Esophagus squamous epithelium (tissue), 4 donors: ENCODE results near the gene NR1I3.
A peak's percentile ranks its signal among the peaks of the same experiment; 100 is the strongest.

Experiments used
- POLR2A ChIP-seq, 4 donors: fragments of 450-650 bp; IDR thresholded peaks; one replicate each; pipeline ENCODE4 v1.6.1; 2017; ENCODE audit warnings: antibody characterized with exemption in 4 of 4, mild to moderate bottlenecking in 4 of 4, moderate library complexity in 3 of 4
- TF ChIP-seq, protein P1 (sequence below), 6 experiments: fragments of 450-650 bp in 4 of 6; fragments of 200-600 bp in 2 of 6; sonication (generic) in 2 of 6; IDR thresholded peaks; one replicate each; pipeline ENCODE4 v1.5.1; 2016 to 2019; ENCODE audit warnings: antibody characterized with exemption in 6 of 6, mild to moderate bottlenecking in 4 of 6, moderate library complexity in 4 of 6

- TF ChIP-seq, protein P1, sequence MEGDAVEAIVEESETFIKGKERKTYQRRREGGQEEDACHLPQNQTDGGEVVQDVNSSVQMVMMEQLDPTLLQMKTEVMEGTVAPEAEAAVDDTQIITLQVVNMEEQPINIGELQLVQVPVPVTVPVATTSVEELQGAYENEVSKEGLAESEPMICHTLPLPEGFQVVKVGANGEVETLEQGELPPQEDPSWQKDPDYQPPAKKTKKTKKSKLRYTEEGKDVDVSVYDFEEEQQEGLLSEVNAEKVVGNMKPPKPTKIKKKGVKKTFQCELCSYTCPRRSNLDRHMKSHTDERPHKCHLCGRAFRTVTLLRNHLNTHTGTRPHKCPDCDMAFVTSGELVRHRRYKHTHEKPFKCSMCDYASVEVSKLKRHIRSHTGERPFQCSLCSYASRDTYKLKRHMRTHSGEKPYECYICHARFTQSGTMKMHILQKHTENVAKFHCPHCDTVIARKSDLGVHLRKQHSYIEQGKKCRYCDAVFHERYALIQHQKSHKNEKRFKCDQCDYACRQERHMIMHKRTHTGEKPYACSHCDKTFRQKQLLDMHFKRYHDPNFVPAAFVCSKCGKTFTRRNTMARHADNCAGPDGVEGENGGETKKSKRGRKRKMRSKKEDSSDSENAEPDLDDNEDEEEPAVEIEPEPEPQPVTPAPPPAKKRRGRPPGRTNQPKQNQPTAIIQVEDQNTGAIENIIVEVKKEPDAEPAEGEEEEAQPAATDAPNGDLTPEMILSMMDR (IDR thresholded peaks at IDR 0.05), result no peak
- peak in 1 of 4 donors; percentile 25 for TF ChIP-seq POLR2A (IDR thresholded peaks at IDR 0.05)
Measured at GRCh38 chr1:161185282-161185682, 52.7 kb downstream of the NR1I3 start.
